UCSD-AML1 (cell line): ENCODE results near the gene DCBLD2.
A peak's percentile ranks its signal among the peaks of the same experiment; 100 is the strongest.

Source experiments
- DNase-seq: peaks from one replicate; lab custom pipeline; 2025; ENCODE audit not compliant: unreplicated experiment; lab: John Stamatoyannopoulos, UW

DCBLD2 gene

DNA sequence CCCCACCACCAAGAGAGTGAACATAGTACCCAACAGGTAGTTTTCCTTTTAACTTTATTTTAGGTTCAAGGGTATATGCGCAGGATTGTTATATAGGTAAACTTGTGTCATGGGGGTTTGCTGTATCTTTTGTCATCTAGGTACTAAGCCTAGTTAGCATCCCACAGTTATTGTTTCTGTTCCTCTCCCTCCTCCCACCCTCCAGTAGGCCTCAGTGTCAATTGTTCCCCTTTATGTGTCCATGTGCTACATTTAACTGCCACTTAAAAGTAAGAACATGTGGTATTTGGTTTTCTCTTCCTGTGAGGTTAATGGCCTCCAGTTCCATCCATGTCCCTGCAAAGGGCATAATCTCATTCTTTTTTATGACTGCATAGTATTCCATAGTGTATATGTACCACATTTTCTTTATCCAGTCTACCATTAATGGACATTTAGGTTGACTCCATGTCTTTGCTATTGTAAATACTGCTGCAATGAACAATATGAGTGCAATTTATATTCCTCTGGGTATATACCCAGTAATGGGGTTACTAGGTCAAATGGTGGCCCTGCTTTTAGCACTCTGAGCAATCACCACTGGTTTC, 72.2 kb downstream of the DCBLD2 start:
- no peak for DNase-seq

DNA sequence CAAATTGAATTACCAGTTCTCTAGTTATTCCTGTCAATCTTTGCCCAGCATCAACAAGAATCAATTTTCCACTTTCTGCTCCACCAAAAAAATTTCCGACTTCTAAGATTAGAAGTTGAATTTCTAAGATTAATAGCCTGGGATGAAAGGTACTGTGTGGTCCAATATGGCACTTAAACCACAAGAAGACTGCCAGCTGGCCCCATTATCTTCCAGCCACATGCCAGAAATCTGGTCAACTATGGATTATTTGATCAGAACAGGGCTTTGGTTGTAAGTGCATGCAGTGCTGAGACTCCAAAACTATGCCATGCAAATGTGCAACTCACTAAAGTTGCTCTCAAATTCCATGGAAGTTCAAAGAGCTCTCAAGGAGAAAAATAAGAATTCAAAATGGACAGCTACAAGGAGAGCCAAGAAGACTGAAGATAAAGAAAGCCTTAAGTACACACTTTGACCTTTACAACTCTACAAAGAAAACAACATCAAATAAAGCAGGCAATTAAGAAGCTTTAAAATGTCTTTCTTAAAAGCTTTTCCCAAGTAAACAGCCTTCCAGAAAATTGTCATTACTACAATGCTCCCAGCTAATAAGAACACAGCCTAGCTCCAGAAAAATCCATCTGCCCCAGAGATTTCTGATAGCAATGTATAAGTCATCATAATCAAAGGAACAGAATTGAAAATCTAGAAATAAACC, 74.1 kb downstream of the DCBLD2 start:
- DNase-seq, result no peak

DNA sequence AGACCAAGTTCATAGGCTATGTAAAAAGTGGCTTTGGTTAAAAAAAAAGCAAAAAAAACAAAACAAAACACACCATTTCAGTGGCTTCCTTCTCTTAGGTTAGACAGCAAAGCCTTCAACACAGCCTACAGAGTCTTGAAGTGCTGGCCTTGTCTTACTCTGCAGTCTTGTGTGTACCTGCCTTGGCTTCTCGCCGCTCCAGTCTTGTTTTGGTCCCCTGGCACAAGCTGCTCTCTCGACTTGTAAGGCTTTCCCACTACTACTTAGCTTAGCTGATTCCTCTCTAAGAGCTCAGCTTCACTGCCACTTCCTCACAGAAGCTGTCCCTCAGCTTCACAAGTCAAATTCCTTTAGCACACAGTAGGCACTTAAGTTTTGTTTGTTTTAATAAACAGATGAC, 75.4 kb downstream of the DCBLD2 start:
- DNase-seq, result peak; percentile 5

DNA sequence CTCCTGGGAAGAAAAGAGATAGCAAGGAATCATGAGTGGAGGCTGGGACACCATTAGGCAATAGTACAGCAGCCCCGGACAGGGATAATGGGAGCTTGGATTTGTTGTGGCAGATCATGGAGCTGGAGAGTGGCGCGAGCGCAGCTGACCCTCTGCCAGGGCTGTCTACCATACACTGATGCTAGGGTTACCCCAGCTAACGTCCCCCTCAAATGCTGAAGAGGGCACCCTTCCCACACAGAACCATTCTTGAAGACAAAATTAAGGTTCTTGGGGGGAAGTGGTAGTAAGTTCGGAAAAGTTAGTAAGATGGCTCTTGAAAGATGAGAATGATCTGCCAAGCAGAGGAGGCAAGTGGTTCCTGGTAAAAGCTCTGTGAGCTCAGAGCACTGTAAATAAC, 77.2 kb downstream of the DCBLD2 start:
- DNase-seq, result no peak

DNA sequence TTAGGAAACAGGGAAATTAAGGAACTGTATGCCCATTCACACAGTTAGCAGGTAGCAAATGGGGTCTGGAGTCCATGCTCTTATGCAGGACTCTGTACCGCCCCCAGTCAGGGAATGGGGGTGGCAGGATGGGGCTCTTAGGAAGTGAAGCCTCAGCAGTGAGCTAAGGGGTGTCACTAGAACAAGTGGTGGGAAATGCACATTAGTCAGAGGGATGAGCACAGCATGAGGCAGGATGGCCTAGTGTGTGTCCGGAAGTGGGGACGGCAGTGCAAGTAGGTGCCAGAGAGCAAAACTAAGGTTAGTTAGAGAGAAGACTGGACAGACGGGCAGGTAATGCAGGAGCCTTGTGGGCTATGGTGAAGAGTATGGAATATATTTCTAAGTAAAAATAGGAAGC, 77.7 kb downstream of the DCBLD2 start:
- no peak for DNase-seq

DNA sequence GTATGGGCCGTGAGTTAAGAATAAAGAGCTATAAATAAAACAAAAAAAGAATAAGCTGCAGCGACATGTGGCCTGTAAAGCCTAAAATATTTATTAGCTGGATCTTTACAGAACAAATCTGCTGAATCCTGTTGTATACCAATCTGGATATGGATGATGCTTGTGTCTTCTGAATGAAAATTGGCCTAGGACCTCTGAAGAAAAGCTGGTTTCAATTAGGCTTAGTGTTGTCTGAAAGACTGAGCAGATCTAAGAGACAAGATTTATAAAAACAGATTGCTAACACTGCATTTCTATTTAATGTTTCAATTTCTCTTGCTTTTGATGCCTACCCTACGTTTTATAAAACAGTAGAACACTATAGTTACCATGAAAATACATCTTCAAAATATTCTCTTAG, 80.4 kb downstream of the DCBLD2 start:
- DNase-seq, result no peak

DNA sequence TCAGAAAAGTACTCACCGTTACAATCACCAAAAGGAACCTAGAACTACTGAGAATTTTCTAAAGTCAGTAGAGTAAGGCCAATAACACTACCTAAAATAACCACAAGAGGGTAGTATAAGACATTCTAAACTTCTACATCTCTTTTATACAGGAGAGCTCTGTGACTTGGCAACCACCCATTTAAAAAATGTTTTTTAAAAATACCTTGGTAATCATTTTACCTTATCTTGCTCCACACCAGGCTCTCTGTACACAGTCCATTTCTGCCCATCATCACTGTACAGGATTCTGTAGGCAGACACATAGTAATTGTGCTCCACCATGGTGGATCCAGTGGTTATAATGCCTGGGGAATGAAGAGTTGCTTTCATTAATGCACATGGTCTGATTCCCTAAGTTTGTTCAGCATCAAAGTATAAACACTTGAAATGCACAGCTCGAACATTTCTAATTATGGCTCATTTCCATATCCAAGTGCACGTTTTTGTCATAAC, 83.9 kb downstream of the DCBLD2 start:
- DNase-seq, result no peak

DNA sequence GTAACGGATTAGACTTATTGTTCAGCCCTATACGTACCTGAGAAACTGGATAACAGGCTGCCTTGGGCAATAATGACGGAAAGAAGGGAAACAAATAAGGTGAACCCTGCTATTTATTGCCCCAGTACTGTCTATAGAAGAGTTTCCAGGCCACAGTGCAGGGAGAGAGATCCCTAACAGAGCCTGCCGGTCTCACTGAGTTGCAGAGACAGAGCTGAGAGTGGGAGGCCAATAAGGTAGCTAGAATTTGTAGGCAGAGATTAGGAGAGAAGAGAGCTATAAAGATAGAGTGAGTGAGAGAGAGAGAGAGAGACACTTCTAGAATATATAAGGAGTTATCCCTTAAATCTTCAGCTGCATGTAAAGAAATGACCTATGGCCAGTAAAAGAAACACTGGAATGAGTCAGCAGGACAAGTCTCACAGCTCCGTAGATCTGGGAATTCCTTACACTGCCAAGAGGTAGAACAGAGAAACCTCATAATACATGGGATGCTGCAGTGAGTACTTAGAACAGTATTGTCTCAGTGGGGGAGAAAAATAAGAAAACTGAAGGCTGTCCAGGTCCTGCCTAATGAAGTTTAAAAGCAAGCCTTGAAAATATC, 86.6 kb downstream of the DCBLD2 start:
- no peak for DNase-seq

DNA sequence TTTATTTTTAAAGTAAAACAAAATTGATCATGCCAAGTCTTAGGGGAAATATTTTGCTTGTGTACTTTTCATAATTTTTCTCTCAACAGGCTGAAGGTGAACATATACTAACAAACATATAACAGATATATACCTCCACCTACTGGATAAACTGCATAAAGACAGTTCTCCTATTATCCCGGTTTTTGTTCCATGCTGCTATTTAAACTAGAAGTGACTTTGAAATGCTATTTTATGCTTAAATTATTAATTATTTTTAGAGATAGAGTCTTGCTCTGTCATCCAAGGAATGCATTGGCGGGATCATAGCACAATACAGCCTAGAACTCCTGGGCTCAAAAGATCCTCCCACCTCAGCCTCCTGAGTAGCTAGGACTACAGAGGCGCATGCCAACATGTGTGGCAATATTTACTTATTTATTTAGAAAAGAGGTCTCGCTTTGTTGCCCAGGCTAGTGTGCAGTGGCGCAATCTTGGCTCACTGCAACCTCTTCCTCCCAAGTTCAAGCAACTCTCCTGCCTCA, 88.6 kb downstream of the DCBLD2 start:
- no peak for DNase-seq

DNA sequence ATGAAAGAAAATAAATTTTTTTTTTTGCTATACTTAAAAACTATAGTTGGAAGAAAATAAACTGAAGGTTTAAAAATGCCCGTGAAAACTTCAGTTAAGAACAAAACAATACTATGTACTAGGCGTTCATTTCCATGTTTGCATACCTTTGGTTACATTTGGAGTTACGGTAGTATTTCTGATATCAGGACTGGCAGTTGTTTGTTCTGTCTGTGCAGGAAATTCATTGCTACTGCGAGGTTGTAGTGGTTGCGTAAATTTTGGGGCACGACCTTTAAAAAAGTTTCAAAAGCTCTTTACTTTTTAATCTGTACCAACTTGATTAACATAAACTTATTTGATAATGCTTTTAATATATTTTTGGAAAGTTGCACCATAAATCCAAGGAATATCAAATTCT, 90.4 kb downstream of the DCBLD2 start:
- DNase-seq, result no peak

DNA sequence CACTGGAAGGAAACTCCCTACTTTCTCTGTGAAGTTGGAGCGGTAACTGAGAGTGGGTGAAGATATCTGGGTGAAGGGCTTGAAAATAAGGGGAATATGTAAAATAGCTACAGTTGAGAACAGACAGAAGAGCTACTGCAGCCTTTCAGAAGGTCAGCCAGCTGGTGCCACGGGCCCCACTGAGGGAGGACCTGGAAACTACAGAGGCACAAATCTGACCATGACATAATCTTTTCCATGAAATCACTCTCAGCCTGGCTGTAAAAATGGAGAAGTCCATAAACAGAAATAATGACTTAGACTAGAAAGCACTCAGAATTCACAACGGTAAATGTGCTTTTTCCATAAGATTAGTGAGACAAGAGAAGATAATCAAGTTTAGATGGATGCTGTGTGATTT, 91.9 kb downstream of the DCBLD2 start:
- peak; percentile 6 for DNase-seq

DNA sequence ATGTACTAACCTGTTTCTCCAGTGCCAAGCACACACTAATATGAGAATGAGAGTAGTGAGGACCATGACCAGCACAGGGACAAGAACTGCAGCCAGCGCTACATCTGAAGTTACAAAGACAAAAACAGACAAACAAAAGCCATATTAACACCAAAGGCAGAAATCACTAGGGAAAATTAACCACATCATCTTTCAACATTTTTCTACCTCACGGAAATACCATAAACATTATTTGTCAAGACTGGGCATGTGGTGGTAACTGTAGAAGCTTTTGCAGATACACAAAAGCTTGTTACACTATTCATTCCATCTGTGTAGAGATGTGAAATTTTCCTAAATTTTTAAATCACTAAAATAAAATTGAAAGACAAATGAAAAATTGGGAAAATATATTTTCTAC, 93.4 kb downstream of the DCBLD2 start:
- no peak for DNase-seq

DNA sequence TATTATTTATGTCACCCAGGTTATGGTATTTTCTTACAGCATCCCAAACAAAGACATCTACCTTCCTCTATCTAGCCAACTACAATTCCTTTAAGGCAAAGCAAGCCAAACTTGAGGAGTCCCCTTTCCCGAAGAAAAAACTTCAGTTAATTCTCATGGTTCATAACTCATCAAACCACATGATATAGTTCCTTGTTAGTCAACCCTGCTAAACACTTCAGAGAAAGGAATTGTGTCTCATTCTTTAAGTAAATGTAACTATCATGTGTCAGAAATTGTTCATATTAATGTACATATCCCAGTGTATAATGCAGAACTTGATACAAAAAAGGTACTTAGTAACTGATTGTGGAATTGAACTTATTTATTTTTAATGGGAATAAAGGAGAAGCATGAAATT, 93.9 kb downstream of the DCBLD2 start:
- DNase-seq, result no peak

DNA sequence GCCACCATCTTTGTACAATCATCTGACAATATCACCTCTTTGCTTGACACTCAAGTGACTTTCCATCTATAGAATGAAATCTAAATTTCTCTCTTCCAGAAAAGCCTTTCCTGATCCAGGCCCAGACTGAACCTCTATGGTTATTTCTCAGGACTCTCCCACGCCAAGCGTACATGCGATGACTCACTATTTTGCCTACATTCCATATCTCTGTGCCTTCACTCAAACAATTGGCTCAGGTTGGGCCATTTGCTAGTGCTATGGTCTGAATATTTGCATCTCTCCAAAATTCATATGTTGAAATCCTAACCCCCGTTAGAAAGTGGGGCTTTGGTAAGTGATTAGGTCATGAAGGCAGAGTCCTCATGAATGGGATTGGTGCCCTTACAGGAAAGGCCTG, 94.5 kb downstream of the DCBLD2 start:
- DNase-seq, result no peak

DNA sequence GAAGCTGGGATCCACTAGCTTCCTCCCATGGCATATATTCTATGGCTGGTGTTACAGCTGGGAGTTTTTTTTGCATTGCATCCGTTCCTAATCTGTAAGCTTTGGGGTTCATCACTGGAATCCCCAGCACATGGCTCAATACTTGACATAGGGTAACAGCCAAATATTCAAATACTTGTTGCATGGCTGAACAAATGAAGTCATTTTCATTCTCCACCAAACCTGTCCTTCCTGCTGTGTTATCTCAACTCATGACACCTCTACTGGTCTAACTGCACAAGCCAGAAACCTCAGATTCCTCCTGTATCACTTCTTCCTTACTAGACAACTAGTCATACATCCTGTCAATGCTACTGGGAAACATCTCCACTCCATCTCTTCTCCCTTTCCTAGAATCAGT, 95.0 kb downstream of the DCBLD2 start:
- DNase-seq, result no peak

DNA sequence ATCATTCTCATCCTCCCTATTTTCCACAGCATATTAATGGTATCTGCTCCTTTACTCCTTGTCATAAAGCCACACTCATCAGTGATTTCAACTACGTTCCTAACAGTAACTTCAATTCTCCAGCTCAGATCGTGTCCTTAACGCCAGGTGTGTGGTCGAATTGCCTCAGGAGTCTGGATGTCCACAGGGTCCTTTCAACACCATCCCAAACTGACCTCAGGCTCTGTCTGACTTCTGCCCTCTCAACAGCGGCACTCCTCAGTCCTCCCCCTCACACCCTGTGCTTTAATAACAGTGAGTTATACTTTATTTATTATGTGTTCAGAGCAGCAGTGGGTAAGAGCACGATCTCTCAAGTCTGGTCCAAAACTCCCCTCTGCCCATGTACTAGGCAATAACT, 95.9 kb downstream of the DCBLD2 start:
- no peak for DNase-seq

DNA sequence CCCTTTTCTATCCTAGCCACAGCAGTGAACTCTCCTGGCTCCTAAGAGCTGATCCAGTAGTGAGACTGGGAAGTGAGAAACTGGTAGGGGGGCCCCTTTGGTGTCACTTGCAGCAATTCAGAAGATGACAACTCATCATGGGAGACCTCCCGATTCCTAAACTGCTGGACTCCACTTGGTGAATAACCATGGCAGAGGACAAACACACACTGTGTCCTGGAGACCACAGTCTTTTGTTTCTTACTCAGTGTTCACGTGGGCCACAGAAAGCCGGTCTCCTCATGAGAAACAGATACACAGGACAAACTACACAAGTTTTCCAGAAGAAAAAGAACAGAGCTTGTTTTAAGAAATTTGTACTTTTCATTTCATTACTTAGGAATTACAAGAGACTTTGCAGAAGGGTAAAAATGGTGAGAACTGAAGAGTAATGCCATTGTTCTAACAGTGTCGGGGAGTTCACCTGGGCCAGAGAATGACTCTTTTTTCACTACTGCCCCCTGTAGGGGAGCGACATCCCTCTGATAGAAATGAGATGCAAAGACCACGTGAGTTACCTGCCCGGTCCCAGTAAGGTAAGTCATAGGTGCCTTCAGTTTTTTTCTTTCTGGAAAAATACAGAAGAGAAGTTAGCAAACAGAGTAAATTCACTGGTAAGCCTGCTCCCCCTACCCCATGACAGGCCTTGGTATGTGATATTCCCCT, 100.3 kb downstream of the DCBLD2 start:
- no peak for DNase-seq

DNA sequence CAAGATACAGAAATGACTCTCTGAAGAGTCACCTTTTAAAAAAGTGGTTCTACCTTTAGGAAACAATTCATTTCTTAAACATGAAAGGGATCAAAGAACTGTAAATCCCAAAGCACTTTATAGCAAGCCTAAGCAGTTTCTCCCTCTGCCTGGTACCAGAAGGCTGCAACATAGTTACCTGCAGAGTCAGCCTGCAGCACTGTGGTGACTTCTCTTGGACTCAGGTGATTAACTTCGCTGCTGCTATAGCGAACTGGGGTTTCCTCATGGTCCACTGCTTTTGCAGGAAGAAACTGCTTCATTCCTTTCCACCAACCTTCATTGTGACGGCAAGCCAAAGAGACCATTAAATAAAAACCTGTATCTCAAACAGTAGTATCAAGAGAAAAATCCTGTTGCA, 101.1 kb downstream of the DCBLD2 start:
- DNase-seq, result no peak

DNA sequence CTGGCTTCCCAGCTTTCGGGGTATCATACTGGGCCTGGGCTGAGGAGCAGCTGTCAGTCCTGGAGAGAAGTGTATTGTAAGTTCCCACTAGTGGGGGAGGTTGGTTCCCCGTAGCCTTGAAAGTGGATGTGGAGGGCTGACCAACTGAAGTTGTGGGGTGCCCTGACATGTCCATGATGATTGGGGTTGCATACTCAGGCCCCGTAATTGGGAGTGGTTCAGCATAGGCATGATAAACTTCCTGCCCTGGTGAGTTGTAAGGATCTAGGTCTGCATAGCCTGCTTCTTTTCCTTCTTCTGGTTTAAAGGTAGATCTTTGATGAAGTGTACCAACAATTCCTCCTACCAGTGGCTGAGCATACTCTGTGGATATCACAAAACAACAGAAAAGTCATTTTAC, 102.0 kb downstream of the DCBLD2 start:
- DNase-seq, result no peak

DNA sequence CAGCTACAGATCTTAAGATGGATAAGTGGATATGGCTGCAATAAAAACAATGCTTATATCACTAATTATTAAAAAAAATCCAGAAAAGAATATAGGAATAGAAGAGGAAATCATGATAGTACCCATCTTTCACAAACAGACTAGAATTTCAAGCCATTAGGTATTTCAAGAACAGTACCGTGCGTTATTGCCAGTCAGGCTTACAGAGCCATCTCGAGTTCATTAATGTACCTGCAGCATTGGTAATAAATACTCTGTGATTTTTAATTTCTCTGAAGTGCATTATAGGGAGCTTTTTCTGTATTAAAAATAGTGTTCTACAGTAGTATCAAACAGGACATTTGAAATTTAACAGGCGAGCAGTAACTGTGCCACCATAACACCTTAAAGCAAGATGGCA, 102.7 kb downstream of the DCBLD2 start:
- DNase-seq, result no peak

DNA sequence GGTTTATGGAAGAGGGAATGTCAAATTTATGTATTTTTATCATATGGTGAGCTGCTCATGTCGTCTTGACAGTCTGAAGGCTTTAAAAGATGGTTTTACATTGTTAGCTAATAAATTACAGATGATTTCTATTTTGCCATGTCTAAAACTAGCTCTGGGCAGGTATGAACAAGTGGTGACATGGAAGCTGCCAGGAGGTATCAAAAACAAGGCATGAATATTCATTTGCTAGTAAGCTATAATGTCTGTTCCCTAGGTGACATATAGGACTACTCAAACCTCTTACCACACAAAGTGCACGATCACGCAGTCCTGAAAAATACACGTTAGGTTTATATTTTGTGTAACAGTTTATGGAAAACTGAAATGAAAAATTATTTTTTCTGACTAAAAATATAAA, 103.6 kb downstream of the DCBLD2 start:
- no peak for DNase-seq

DNA sequence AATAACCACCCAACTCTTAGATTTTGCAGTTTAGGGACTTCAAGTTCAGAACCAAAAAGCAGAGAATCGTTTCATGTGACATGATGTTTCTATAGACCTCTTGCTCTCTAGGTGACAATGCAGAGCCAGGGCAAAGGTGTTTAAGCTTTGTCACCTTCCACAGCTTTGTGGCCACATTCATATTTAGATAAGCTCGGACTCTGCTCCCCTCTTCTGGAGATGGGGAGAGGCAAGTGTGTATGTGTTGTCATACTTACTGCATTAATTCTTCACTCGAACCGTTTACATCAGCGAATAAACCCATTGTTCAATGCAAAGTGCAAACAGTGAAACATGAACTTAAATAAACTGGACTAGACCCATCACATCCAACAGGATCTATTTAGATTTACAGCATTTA, 105.2 kb downstream of the DCBLD2 start:
- no peak for DNase-seq
